T follicular helper cell (primary cell): ENCODE results near the gene CREB5.
"Not testable (repeated sequence)": the region's sequence is repeated elsewhere in the genome, so short reads cannot be mapped to it uniquely, and the experiment has no call there.

Experiments used
- DNase-seq: peaks from one replicate; pipeline ENCODE4 v3.0.0-alpha.2; 2020; ENCODE audit warnings: low read depth

CREB5 gene

GRCh38 chr7:28611399-28611897 lies 199.1 kb downstream of the CREB5 start:
- not testable (repeated sequence) for DNase-seq

DNA sequence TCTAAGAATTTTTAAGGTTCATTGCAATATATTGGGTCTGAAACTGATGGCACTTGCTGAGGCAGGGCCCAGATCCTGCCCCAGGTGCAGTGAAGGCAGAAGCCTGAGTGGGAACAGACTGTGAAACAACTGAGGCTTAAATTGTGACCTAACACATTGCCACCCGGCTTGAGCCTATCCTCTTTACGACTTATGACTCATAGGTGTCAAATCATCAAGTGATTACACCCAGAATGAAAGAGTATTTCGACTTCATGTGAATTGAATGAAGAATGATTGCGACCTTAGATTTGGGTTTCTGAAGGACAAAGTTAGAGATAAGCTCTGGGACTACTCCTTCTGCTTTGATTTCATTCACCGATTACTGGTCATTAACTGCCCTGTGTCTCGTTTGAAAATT lies 200.9 kb downstream of the CREB5 start:
- no peak for DNase-seq

- no peak for DNase-seq
These were observed 202.8 kb downstream of the CREB5 start for GRCh38 chr7:28615091-28615490.

GRCh38 chr7:28617308-28617880 lies 205.1 kb downstream of the CREB5 start:
- no peak for DNase-seq

DNA sequence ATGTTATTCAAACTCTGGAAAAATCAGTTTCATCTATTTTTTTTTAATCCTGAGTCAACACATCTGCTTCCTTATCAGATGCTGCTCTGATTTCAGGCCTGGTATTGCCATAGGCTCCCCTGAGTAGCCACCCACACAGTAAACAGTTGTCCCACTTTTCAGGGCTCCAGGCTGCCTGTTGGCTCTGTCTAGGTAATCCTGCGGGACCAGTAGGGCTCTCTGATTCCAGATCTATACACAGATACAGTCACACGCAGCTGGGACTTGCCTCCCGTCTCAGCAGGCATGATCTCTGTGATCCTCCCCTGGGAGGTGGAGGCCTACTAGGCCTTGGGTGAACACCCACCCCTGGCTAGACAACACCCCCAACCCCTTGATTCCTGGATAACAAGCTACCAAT lies 206.1 kb downstream of the CREB5 start:
- no peak for DNase-seq

- DNase-seq = no peak
These were observed 206.9 kb downstream of the CREB5 start for GRCh38 chr7:28619256-28619655.

DNA sequence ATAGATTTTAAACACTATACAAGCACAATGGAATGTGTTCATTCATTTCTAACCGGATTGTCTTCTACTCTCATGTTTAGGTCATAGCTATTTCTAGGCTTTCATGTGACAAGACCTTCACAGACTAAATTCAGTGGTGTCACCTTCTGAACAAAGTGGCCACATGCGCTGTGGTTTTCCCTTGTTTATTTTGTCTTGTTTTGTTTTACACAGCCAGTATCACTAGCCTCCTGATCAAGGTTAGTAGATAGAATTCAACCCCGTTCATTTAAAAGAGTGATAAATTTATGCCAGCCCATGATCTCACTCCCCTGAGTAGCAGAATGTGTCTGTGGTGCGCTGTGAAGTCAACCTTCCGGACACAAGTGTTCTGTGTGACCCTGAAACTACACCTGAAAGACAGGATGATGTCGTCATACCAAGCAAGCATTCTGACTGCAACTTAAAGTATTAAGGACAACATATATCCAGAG lies 209.1 kb downstream of the CREB5 start:
- no peak for DNase-seq

DNA sequence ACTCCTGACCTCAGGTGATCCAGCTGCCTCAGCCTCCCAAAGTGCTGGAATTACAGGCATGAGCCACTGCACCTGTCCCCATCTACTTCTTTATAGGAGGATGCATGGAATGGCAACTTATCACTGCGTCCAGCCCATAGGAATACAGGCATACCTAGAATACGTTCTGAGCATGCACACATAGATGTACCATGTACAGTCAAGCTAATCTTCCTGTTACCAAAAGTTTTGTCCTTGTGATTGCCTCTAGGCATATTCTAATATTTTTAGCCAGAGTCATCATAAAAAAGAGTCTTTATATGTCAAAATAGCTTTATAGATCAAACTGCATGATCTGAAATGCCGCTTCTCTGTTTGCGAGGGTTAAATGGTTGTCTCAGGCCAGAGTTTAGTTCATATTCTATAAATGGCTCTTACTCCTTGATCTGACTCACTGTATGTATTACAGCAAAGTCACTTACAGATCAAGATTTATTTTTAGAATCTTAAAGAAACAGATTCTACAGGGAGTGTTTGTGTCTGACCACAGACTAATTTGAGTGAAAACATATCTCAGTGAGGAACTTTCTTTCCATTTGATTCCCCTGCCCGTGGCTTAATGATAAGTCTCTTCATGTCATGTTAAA lies 210.9 kb downstream of the CREB5 start:
- DNase-seq = no peak

- no peak for DNase-seq
These were observed 211.5 kb downstream of the CREB5 start for GRCh38 chr7:28623863-28624262.

GRCh38 chr7:28625432-28625831 lies 213.1 kb downstream of the CREB5 start:
- no peak for DNase-seq

DNA sequence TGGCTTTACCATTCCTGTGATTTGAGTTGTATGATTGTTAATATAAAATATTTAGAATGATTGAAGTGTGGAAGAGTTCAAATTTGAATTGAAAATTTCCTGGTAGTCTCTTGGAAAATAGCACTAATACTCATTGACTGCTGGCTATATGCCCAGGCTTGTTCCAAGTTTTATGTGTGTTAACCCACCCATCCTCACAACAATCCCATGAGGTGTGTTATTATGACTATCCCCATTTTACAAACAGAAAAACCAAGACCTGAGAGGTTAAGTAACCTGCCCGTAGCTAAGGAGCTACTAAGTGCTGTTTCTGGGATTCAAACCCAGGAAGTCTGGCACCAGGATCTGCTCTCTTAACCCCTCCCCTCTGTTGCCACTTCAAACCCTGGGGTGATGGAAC lies 213.9 kb downstream of the CREB5 start:
- no peak for DNase-seq

DNA sequence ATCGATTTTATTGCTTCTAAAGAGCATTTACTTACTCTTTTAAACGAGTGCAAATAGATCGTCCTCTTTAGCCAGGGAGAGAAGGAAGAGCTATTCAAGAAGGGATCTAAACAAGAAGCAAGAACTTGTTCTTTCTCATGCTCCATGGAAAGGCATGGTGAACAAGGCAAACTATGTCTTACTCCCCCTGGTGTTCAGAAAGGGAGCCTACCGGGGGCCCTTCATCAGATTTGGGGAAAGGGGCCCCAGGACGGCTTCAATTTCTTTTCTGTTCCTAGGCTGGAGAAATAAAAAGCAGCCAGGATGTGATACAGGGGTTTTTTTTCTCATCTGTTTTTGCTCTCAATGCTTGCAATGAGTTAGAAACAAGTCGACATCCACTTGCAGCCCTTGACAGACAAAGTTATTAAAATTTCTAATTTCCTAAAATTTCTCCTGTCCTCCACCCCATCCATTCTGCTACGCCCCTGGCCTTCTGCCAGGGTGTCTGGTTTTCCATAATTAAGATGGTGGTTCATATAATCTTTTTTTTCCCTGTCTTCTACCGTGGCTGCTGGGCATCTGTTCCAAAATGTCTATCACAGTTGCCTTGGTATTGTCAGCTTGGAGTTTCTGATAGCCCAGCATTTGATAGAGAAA lies 214.4 kb downstream of the CREB5 start:
- DNase-seq = no peak

- no peak for DNase-seq
These were observed 214.9 kb downstream of the CREB5 start for GRCh38 chr7:28627263-28627653.

DNA sequence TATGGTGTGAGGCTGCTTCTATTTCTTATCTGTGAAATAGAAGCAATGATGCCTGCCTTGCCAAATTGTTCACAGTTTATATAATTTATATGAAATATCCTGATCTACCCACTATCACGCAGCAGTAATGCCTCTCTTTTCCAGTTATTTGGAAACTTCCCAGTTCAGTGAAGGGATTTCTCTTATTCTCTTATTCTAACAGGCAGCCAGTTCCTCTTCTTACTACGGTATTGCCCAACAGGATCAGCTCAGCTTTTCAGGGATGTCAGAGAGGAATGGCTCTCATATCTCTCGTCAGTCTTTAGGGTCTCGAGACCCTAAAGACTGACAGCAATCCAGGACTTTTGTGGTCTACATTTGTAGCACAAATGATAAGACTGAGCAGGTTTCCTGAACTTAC lies 215.6 kb downstream of the CREB5 start:
- DNase-seq = no peak

GRCh38 chr7:28629216-28629842 lies 217.0 kb downstream of the CREB5 start:
- no peak for DNase-seq

DNA sequence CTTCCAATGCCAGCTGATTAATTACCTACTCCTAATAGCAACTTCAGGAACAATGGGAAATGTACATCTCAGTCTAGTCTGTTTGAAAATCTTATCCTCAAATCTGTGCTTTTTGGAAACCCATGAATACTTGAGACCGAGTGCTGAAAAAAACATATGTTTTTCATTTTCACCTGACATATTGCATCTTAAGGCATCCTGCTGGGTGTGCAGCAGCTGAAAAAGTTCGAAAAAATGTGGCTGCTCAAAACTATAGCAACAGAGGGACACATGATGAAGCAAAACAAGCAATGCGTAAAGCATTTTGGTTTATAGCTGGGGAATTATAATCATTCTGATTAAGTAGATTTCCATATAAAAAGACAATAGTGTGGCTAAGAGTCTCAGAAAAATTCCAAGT lies 218.0 kb downstream of the CREB5 start:
- no peak for DNase-seq

GRCh38 chr7:28631995-28632394 lies 219.7 kb downstream of the CREB5 start:
- DNase-seq = no peak

GRCh38 chr7:28638914-28639313 lies 226.6 kb downstream of the CREB5 start:
- DNase-seq = no peak

DNA sequence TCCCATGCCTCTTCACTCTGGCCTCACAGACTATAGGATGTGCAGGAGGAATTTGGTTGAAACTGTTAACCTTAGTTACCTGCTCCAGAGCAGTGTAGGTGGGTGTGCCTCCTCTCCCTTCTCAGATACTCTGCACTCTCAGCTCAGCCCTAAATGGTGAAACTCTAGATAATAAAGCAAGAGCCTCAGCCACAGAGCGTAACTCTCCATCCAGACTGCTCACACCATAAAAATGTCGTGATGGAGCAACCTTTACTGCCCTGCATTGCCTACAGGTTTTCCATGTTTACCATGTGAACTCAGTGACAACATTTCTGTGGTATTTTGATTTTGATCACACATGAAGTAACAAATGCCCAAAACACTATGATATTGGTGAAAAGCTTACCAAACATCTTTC lies 227.7 kb downstream of the CREB5 start:
- DNase-seq = no peak

DNA sequence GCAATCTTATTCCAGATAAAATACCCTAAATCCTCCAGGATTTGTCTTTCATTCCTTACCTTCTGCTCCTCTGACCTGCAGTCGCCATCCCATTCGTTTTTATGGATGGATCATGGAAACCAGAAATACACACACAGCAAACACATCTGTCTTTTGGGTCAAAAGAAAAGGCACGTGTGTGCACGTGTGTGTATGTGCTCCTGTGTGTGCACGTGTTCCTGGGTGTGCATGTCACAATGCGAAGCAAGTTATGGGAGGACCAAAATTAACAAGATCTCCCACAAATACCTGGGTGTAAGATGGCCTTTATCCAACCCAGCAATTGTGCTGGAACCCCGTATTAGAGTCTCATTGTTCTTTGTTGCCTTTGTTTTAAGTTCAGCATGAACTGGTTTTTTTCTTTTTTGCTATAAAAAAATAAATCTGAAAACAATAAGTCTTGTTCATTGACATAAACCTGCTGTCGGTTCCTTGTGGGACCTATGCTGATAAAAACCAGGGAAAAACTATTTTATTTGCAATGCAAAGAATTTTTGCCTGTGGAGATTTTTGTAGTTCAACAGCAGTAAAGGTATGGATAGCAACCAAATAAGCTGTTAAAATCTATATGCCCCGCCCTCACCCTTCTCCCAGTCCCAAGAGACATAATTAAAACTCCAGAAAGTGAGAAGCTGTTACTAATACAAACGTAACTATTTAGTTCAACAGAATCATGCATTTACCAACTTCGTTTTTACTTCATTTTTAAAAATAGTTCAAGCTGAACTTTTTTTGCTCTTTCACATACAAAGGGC lies 229.6 kb downstream of the CREB5 start:
- no peak for DNase-seq

DNA sequence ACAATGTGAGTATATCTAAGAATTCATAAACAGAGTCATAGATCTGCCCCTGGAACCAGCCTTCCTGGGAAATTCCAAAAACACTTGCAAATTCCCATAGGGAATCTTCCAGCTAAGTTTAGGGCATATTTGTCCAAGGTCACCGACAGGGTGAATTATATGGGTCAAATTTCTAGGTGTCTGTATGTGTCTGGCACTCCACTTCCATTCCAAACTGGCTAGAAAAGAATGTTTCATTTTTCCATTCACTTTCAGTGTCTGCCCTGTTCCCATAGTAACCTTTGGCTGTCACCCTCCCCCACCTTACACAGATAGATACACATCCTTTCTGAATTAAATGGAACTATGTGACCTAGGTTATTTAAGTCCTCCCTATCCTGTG lies 230.9 kb downstream of the CREB5 start:
- no peak for DNase-seq
